NCI-H1694 (cell line): ENCODE measurements around the gene THEM5.
"Not testable (repeated sequence)": the region's sequence is repeated elsewhere in the genome, so short reads cannot be mapped to it uniquely, and the experiment has no call there.

Source experiments
- DNase-seq: peaks from one replicate; lab custom pipeline; 2025; lab: John Stamatoyannopoulos, UW

The THEM5 gene, protein sequence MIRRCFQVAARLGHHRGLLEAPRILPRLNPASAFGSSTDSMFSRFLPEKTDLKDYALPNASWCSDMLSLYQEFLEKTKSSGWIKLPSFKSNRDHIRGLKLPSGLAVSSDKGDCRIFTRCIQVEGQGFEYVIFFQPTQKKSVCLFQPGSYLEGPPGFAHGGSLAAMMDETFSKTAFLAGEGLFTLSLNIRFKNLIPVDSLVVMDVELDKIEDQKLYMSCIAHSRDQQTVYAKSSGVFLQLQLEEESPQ

DNA sequence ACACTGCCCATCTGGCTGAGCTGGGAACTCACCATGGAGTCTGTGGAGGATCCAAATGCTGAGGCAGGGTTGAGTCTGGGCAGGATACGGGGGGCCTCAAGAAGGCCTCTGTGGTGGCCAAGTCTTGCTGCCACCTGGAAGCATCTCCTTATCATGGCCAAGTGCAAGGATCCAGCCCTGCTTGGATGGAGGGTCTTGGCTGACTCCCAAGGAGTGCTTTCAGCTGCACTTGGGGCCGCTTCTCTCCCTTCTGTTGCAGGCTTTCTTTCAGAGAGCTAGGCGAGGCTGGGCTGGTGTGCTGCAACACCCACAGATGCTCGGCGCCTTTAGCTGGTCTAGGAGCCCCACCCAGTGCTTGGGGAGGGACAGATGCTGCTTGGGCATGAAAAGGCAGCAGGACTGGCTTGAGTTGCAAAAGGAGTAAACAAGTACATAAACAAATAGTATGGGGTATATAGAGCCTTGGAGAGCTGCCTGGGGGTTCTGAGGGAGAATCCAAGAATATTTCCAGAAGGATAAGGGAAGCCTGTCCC, at the start of gene THEM5:
Gene THEM5 (minus strand): TSS at position 302 of the 533 bp plus-strand sequence. CDS start 147 bp downstream, at position 155.
- no peak for DNase-seq

DNA sequence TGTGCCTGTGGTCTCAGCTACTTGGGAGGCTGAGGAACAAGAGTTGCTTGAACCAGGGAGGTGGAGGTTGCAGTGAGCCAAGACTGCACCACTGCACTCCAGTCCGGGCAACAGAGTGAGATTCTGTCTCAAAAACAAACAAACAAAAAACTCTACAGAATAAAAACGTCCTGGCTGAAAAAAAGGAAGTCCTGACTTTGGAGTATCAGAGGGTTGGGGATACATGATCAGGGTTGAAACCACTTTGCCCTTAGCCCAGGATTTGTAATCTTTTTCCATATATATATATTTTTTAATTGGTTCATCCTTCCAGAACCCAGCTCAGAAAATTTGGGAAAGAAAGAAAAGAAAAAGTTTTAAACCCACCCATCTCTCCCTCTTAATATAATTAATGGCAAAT, 49.3 kb upstream of the THEM5 start:
- DNase-seq, result no peak

DNA sequence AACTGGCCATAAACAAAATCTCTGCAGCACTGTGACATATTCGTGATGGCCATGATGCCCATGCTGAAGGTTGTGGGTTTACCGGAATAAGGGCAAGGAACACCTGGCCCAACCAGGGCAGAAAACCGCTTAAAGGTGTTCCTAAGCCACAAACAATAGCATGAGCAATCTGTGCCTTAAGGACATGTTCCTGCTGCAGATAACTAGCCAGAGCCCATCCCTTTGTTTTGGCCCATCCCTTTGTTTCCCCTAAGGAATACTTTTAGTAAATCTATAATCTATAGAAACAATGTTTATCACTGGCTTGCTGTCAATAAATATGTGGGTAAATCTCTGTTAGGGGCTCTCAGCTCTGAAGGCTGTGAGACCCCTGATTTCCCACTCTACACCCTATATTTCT, 47.3 kb upstream of the THEM5 start:
- not testable (repeated sequence) for DNase-seq

DNA sequence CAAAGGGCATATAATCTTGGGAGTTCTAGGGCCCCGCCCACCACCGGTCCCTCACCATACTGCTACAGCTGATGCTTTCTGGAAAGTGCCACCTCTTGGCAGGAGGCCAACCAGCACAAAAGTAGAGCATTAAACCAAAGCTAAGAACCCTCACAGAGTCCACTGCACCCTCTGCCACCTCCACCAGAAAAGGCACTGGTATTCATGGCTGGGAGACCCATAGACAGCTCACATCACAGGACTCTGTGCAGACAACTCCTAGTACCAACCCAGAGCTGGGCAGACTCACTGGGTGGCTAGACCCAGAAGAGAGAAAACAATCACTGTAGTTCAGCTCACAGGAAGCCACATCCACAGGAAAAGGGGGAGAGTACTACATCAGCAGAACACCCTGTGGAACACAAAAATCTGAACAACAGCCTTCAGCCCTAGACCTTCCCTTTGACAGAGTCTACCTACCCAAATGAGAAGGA, 45.0 kb upstream of the THEM5 start:
- no peak for DNase-seq

DNA sequence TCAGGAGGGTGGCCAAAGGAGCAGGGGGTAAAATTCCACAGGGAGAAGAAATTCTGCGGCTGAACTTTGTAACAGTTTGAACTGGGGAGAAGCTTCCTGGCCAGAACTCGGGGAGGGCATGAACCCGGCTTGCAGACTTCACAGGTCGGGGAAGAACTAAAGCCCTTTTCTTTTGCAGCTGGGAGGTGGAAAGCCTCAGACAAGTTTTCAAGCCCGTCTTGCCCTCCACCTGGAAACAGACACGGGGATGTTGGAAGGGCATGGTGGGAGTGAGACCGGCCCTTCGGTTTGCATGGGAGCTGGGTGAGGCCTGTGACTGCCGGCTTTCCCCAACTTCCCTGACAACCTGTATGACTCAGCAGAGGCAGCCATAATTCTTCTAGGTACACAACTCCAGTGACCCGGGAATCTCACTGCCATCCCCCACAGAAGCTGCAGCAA, 44.5 kb upstream of the THEM5 start:
- DNase-seq, result no peak

DNA sequence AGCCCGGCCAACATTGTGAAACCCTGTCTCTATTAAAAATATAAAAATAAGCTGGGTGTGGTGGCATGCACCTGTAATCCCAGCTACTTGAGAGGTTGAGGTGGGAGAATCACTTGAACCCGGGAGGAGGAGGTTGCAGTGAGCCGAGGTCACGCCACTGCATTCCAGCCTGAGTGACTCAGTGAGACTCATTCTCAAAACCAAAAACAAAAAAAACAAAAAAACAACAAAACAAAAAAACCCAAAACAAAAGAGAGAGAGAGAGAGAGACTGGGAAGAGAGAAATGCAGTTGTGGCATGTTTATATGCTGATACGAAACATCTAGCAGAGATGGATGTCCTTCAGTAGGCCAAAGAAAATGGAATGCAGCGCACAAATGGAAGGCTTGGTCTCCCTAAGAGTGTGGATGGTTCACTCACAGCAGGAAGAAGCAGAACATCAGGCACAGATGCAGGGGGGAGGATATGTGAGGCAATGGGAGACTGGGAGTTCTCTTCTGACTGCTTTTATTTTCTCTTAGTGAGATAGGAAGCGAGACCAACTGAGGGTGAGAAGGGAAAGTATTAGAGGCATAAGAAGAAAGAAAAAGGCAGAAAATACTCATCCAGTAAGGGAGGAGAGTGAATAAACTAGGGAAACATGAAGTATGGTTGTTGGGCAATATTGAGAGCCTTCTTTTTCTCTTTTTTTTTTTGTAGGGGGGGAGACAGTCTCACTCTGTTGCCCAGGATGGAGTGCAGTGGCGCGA, 39.8 kb upstream of the THEM5 start:
- DNase-seq, result no peak

DNA sequence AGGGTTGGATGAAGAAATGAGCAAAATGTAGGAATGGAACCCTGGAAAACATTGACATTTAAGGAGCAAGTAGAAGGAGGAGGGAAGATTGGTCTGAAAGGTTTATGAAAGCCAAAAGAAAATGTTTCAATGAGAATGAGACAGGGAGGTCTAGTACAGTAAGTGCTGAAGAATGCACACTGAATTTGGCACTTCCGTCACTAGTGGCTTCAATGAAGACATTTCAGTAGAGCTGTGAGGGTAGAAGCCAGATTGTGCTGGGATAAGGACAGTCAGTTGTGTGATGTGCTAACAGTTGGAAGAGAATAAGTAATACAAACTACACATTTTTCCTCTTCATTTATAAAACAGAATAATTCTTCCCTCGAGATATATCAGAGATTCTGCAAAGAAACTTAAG, 38.7 kb upstream of the THEM5 start:
- DNase-seq, result no peak

DNA sequence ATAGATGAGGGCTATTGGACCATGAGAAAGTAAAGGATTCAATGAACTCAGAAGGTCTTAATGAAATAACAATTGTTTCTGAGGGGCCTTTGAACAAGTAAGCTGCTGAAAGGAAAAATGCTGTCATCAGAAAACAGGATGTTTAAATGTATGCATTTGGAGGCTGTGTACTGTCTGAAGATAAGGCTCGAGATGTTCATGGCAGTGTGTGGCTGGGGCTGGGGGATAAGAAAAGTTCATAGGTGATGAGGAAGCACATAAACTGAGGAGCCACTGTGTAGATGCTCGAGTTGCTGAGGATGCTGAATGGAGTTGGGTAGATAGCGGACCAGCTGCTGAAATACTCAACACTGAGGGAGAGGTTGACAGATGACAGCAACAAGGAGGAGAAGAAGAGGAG, 38.0 kb upstream of the THEM5 start:
- no peak for DNase-seq

DNA sequence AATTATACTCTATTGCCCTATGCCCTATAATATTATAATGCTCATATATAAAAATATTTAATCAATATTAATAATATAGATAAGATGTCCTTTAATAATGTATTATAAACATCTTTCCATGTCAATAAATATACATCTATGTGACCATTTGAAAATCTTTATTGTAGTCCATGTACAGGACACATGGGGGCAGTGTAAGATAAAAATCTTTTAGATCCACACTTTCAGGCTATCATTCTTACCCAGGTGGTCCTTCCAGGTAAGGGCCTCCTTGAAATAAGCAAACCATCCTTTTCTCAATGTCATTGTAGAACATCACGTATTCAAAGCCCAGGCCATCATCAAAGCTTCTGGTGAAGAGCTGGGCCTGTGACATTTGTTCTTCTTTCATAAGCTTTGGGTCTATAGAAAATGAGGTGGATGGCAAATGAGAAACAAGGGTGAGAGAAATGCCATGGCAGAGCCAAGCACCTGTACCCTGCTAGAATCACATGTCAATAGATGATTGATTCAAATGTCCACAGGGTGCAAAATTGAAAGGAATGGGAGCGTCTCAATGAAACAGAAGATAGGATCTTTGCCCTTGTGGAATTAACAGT, 35.6 kb upstream of the THEM5 start:
- no peak for DNase-seq

DNA sequence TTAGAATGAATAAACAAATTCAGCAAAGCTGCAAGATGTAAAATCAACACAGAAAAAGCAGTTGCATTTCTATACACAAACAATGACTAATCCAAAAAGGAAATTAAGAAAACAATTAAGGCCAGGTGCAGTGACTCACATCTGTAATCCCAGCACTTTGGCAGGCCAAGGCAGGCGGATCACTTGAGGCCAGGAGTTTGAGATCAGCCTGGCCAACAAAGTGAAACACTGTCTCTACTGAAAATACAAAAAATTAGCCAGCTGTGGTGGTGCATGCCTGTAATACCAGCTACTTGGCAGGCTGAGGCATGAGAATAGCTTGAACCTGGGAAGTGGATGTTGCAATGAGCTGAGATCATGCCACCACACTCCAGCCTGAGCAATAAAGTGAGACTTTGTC, 33.5 kb upstream of the THEM5 start:
- DNase-seq, result no peak

DNA sequence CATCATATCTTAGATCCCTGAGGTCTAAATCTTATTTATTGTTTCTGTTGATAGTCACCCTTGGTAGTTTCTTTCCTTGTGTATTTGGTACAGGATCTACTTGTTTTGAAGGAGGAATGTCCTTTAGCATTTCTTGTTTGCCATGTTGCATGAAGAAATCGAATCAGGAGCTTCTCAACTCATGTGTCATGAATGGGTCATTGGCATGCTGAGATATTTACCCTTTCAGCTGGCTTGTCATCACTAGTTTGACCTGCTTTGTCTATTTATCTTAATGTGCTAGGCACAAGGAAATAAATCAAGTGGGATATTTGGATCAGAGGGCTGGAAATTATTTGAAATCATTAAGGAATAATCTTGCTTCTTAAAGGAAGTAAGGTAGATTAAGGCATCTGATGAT, 32.0 kb upstream of the THEM5 start:
- no peak for DNase-seq

DNA sequence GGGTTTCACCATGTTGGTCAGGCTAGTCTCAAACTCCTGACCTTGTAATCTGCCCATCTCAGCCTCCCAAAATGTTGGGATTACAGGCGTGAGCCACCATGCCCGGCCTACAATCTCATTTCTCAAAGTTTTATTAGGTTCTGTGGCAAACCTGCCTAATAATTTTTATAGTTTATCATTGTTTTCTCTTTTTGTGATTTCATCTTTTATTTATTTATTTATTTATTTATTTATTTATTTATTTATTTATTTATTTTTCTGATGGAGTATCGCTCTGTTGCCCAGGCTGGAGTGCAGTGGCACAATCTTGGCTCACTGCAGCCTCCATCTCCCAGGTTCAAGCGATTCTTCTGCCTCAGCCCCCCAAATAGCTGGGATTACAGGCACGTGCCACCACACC, 31.4 kb upstream of the THEM5 start:
- not testable (repeated sequence) for DNase-seq

DNA sequence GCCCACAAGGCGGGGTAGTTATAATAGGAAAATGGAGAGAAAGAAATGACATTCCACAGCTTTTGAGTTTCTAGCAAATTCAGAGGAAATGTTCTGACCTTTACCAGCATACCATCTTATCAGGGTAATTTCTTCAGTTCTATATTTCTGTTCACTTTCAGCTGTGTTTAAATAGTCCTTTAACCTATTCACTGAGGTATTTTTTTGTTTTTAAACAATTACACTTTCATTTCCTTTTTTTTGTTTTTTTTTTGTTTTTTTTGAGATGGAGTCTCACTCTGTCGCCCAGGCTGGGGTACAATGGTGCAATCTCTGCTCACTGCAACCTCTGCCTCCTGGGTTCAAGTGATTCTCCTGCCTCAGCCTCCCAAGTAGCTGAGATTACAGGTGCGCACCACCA, 30.9 kb upstream of the THEM5 start:
- DNase-seq, result not testable (repeated sequence)

DNA sequence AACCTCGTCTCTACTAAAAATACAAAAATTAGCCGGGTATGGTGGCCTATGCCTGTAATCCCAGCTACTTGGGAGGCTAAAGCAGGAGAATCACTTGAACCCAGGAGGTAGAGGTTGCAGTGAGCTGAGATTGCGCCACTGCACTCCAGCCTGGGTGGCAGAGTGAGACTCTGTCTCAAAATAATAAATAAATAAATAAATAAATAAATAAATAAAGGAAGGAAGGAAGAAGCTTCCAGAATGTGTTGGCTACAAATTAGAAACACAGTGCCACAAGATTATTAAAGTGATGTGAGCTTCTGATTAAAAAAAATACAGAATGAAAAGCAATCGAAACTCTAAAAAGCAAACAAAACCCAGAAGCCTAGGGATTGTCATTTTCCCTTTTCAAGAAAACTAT, 30.4 kb upstream of the THEM5 start:
- DNase-seq, result not testable (repeated sequence)

DNA sequence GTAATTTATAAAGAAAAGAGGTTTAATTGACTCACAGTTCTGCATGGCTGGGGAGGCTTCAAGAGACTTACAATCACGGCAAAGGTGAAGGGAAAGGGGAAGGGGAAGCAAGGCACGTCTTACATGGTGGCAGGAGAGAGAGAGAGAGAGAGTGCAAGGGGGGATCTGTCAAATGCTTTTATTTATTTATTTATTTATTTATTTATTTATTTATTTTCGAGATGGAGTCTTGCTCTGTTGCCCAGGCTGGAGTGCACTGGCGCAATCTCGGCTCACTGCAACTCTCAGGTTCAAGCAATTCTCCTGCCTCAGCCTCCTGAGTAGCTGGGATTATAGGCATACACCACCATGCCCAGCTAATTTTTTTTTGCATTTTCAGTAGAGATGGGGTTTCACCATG, 29.4 kb upstream of the THEM5 start:
- DNase-seq, result not testable (repeated sequence)

DNA sequence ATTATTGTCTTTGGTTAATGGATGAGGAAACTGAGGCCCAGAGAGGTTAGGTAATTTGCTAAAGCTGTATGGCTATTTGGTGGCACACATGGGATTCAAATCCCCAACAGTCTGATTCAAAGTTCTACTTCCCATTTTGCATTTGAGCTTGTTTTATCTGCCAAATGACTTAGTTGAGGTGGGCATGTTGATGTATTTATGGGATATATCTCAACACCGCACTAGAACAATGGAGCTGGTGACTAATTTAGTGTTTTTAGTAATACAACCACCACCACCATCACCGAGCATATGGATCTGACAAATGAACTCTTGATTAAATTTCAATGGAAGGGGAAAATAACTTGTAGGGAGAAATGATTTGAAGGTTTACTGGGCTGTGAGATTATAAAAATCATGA, 29.0 kb upstream of the THEM5 start:
- no peak for DNase-seq

DNA sequence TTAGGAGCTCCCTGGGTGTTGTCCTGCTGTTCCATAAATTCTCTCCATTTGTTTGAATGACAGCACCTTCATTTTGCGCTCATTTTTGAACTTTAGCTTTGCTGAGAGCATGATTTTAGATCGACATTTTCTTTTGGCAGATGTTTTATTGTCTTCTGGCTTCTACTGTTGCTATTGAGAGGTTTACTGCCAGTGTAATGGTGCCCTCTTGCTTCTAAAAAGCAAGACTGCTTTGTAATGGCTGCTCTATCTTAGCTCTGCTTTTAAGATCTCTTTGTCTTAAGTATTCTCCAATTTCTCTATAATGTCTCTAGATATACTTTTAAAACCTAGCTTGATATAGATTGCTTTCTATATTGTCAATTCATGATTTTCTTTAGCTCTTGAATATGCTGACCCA, 28.0 kb upstream of the THEM5 start:
- no peak for DNase-seq

DNA sequence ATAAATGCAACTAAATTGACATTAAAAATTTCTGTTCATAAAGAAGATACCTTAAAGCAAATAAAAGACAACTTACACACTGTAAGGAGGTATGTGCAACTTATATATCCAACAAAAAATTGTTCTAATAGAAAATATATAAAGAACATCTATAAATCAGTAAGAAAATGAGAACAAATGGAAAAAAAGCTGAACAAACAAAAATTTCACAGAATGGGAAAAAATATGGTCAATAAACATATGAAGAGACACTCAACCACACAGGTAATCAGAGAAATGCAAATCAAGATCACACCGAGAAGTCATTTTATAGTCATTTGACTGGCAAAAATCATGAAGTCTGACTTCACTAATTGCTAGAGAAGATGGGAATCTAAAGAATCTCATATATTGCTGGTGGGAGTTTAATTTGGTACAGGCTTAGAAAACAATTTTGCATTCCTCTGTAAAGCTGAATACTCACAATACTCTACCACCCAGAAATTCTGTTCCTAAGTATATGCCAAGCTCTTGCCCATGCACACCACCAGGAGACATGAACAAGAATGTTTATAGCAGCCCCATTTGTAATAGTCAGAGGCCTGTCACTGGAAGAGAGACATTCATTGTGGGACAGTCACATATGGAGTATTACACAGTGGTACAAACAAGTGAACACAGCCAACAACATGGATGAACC, 22.0 kb upstream of the THEM5 start:
- no peak for DNase-seq

DNA sequence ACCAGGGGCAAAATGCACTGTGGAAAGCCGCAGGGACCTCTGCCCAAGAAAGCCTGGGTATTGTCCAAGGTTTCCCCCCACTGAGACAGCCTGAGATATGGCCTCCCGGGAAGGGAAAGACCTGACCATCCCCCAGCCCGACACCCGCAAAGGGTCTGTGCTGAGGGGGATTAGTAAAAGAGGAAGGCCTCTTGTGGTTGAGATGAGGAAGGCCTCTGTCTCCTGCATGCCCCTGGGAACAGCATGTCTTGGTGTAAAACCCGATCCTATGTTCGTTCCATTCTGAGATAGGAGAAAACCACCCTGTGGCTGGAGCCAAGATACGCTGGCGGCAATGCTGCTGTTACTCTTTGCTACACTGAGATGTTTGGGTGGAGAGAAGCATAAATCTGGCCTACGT, 19.3 kb upstream of the THEM5 start:
- not testable (repeated sequence) for DNase-seq

DNA sequence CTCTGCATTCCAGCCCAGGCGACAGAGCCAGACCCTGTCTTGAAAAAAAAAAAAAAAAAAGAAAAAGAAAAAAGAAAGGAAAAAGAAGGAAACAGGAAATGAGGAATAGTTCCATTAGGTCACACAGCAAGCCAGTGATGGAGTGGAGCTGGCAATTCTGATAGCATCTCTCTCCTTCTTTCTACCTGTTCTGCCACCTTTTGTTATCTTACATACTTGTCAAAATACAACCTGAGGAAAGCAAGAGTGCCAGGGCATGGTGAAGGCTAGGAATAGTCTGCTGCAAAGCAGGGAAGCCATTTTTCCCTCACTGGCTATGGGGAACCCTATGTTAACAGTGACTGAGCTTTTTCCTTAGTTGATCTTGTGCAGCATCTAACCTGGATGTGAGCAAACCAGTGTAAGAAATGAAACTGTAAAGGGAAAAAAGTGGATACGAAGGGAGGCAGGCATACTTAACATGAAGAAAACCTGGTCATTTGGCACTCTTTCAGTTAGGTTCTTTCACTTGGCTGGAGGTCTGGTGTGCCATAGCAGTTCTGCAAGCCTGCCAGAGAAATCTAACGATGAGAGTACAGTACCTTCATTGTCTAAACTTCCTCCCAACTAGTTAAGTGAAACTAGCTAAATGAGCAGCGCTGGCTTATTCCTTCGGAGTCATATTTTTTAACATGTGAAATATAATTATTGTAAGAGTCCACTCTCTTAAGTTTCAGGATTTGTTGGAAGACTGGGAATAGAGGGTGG, 17.9 kb upstream of the THEM5 start:
- no peak for DNase-seq

DNA sequence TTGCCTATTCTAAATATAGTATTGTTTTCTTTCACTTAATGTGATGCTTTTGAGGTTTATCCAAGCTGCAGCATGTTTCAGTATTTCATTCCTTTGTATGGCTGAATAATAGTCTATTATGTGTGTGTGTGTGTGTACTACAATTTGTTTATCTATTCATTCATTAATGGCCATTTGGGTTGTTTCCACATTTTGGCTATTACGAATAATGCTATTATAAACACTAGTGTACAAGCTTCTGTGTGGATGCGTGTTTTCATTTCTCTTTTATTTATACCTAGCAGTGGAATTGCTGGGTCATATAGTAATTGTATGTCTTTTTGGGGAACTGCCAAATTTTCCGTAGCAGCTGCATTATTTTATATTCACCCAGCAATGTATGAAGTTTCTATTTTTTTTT, 15.0 kb upstream of the THEM5 start:
- no peak for DNase-seq
